ENCODE measurements around the gene NUP88.

Gene NUP88

DNA sequence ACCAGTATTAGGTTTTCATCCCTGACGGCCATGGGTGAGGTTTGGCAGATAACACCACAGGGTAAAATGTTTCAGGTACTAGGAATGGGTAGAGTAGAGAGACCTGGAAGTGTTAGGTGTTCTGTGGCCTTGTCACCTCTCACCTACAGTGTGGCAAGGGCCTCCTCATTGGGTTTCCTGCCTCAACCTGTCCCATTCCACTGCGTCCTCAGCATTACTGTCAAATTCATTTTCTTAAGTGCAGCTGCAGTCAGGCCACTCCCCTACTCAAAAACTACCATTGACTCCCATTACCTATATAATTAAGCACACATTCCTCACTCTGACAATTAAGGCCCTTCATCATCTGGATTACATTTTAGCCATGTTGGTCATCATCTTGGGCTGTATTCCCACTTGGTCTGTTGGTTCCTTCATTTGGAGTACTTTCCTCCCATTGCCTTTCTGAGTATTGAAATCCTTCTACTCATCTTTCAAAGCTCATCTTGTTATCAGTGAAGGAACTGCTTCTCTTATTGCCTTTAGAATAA is 64.5 kb downstream of the NUP88 start:
- TF ChIP-seq ZFX (IDR thresholded peaks at IDR 0.05) (no peak), CTCF (conservative IDR thresholded peaks at IDR 0.05) (no peak)
- peak overlapping the region; percentile 74 for H3K27ac ChIP-seq

DNA sequence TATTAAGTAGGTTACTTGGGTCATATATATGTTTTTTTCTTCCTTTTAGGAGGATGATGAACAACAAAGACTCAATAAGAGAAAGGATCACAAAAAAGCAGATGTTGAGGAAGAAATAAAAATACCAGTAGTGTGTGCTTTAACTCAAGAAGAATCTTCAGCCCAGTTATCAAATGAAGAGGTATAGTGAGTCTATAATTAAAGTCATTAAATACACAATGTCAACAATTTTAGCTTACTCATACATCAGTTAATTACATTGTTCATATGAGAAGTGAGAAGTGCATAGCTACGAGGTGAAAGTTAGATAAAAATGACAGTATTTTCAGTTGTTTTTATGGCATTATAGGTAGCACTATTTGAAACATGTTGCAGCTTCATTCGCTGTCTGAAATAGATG is 65.2 kb downstream of the NUP88 start:
- TF ChIP-seq ZFX (IDR thresholded peaks at IDR 0.05) (no peak), CTCF (conservative IDR thresholded peaks at IDR 0.05) (no peak)
- no peak overlapping the region for H3K27ac ChIP-seq

DNA sequence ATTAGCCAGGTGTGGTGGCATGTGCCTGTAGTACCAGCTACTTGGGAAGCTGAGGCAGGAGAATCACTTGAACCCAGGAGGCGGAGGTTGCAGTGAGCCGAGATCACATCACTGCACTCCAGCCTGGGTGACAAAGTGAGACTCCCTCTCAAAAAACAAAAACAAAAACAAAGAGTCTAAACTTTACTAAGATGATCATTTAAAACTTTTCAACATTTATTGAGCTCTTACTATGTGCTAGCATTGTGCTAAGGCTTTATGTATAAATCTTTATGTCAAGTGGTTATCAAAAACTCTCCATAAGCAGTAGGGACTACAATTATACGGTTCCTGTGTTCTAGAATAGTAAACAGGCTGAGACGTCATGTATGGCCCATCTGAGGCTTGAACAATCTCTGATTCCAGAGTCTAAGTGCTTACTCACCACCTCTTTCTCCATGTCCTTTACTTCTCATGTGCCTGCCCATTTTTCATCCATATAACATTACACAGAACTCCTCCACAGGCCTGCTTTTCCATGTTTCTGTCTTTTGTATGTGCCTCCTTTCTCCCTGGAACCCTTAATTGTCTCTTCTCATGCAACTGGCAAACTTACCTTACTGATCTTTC is 66.7 kb downstream of the NUP88 start:
- TF ChIP-seq ZFX (IDR thresholded peaks at IDR 0.05) (no peak), CTCF (conservative IDR thresholded peaks at IDR 0.05) (no peak)
- H3K27ac ChIP-seq = no peak overlapping the region

DNA sequence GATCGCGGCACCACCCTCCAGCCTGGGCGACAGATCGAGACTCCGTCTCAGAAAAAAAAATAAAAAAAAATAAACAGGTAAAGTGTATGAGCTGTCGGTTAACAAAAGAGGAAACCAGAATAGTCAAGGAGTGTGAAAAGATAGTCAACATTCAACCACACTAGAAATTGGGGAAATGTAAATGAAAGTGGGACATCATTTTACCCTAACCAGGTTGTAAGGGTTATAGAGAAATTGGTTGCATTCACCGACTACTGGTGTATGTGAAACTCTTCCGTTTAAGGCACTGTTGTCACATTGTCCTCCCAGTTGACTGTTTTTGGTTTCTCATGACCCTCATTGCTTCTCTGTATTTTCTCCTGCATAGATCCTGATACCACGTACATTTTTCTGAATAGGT is 74.5 kb downstream of the NUP88 start:
- no peak overlapping the region for H3K27ac ChIP-seq
- no peak for TF ChIP-seq ZFX (IDR thresholded peaks at IDR 0.05)
- no peak for TF ChIP-seq CTCF (conservative IDR thresholded peaks at IDR 0.05)
